Thyroid gland (tissue), 4 donors: ENCODE results near the gene NCOA5. TPM values are rescaled to one million over a fixed set of nuclear protein-coding genes. Genes with fewer than 3 reads are reported as not detected.

Experiments
- DNase-seq, 2 donors: peaks; one replicate each; pipeline ENCODE4 v3.0.0-alpha.2; 2019
- H3K27ac ChIP-seq, 3 donors: fragments of 200-600 bp; sonication (generic); 1 replicate in 2 of 3; 2 replicates in 1 of 3; pipeline ENCODE4 v1.5.1; 2016 to 2019; ENCODE audit warnings: mild to moderate bottlenecking in 1 of 3, moderate library complexity in 1 of 3
- H3K27me3 ChIP-seq: fragments of 200-600 bp; sonication (generic); one replicate; pipeline ENCODE4 v1.5.1; 2019
- H3K36me3 ChIP-seq, 2 donors: fragments of 200-600 bp; sonication (generic); one replicate each; pipeline ENCODE4 v1.5.1; 2016 to 2019
- H3K4me1 ChIP-seq, 2 donors: fragments of 200-600 bp; sonication (generic); one replicate each; pipeline ENCODE4 v1.5.1; 2017 to 2019
- H3K4me3 ChIP-seq, 3 donors: fragments of 200-600 bp; sonication (generic); replicated peaks in 1 of 3; 1 replicate in 2 of 3; 2 replicates in 1 of 3; pipeline ENCODE4 v1.5.1; 2016; ENCODE audit warnings: mild to moderate bottlenecking in 1 of 3
- H3K9me3 ChIP-seq: fragments of 200-600 bp; sonication (generic); one replicate; pipeline ENCODE4 v1.5.1; 2017
- CTCF ChIP-seq, 6 experiments: fragments of 200-600 bp in 3 of 6; fragments of 450-650 bp in 3 of 6; sonication (generic) in 3 of 6; IDR thresholded peaks; one replicate each; pipeline ENCODE4 v1.5.1; 2016 to 2019; ENCODE audit warnings: antibody characterized with exemption in 6 of 6, mild to moderate bottlenecking in 2 of 6, inconsistent platforms in 1 of 6, moderate library complexity in 1 of 6
- POLR2A ChIP-seq, 2 donors: fragments of 450-650 bp; IDR thresholded peaks; one replicate each; pipeline ENCODE4 v1.6.1; 2017; ENCODE audit warnings: antibody characterized with exemption in 2 of 2, mild to moderate bottlenecking in 2 of 2, moderate library complexity in 1 of 2
- WGBS, 2 donors: methylation state at CpG; one replicate each; pipeline ENCODE4 v1.1.5; 2017; 5-methylcytosine and 5-hydroxymethylcytosine counted together
- intact Hi-C: fragments of 100-400 bp; cut with DNase I; formaldehyde crosslinking; loops from one replicate; pipeline ENCODE4 v1.15.1; 2023
- total RNA-seq, 4 donors: library from RNA; depleted of rRNA; stranded (reverse); fragments of >200 nt; gene quantifications; one replicate each; pipeline ENCODE4 v1.2.3, GENCODE V29; 2016

NCOA5 gene
- total RNA-seq, 4 donors from 2014 or later: 31.4 to 46.1 (median 37.4) TPM

GRCh38 chr20:46056970-46057855 lies 32.5 kb downstream of the NCOA5 start:
- H3K36me3 ChIP-seq: peaks cover 9 to 22% of the 10 kb centered on the region in 2 donors
- WGBS, 2 donors: 19 to 24% methylated on average over 42 to 49 of the region's 65 CpGs
- TF ChIP-seq CTCF (IDR thresholded peaks at IDR 0.05) (no peak), POLR2A (IDR thresholded peaks at IDR 0.05) (no peak)
- H3K4me3 ChIP-seq: no peak overlapping the region
- peak; percentile 18 to 57 for DNase-seq
- no peaks in the 10 kb centered on the region for H3K9me3 ChIP-seq
- no peak overlapping the region for H3K27ac ChIP-seq
- intact Hi-C loops: no loop called here
- peaks cover 0 to 31% of the 10 kb centered on the region in 2 donors for H3K4me1 ChIP-seq
- H3K27me3 ChIP-seq: no peaks in the 10 kb centered on the region

GRCh38 chr20:46056027-46056833 lies 33.5 kb downstream of the NCOA5 start:
- 74 to 79% methylated on average over 13 to 15 of the region's 15 CpGs for WGBS, 2 donors

GRCh38 chr20:46055269-46055668 lies 34.5 kb downstream of the NCOA5 start:
- Histone ChIP-seq H3K4me1 (peaks cover 0 to 18% of the 10 kb centered on the region in 2 donors), H3K36me3 (peaks cover 0 to 2% of the 10 kb centered on the region in 2 donors), H3K4me3 (no peak overlapping the region), H3K27ac (no peak overlapping the region), H3K27me3 (no peaks in the 10 kb centered on the region), H3K9me3 (no peaks in the 10 kb centered on the region)
- intact Hi-C loops: no loop called here
- DNase-seq: no peak
- 45 to 55% methylated on average over 1 of the region's 1 CpG for WGBS, 2 donors
- no peak for TF ChIP-seq CTCF (IDR thresholded peaks at IDR 0.05)
- no peak for TF ChIP-seq POLR2A (IDR thresholded peaks at IDR 0.05)

More at GRCh38 chr20:46056027-46056833, 33.5 kb downstream of the NCOA5 start:
- no peak for DNase-seq
- Histone ChIP-seq H3K27me3 (no peaks in the 10 kb centered on the region), H3K9me3 (no peaks in the 10 kb centered on the region), H3K4me1 (peaks cover 0 to 27% of the 10 kb centered on the region in 2 donors), H3K36me3 (peaks cover 0 to 12% of the 10 kb centered on the region in 2 donors), H3K27ac (no peak overlapping the region), H3K4me3 (no peak overlapping the region)
- intact Hi-C loops: no loop called here
- TF ChIP-seq POLR2A (IDR thresholded peaks at IDR 0.05): no peak
- no peak for TF ChIP-seq CTCF (IDR thresholded peaks at IDR 0.05)

GRCh38 chr20:46054606-46055005 lies 35.2 kb downstream of the NCOA5 start:
- H3K27ac ChIP-seq: no peak overlapping the region
- TF ChIP-seq CTCF (IDR thresholded peaks at IDR 0.05): no peak
- no peak for TF ChIP-seq POLR2A (IDR thresholded peaks at IDR 0.05)
- no peaks in the 10 kb centered on the region for H3K36me3 ChIP-seq
- intact Hi-C loops: no loop called here
- H3K4me1 ChIP-seq: peaks cover 0 to 17% of the 10 kb centered on the region in 2 donors
- H3K27me3 ChIP-seq: no peaks in the 10 kb centered on the region
- H3K9me3 ChIP-seq: no peaks in the 10 kb centered on the region
- WGBS, 2 donors: 47 to 48% methylated on average over 6 of the region's 6 CpGs
- no peak overlapping the region for H3K4me3 ChIP-seq
- DNase-seq: no peak
